OCI-LY3 (cell line): ENCODE data around the gene SETBP1.

Experiments used
- EZH2phosphoT487 ChIP-seq: fragments of 200-600 bp; shearing (Covaris generic); IDR thresholded peaks from 2 replicates; pipeline ENCODE4 v1.6.1; 2018; ENCODE audit warnings: antibody characterized with exemption, mixed run types, low read depth
- TF ChIP-seq, protein P1 (sequence below): fragments of 200-600, 300-600 bp; sonication (generic); IDR thresholded peaks from 2 replicates; pipeline ENCODE4 v1.5.1; 2014; ENCODE audit warnings: antibody characterized with exemption, low read length, low read depth

DNA sequence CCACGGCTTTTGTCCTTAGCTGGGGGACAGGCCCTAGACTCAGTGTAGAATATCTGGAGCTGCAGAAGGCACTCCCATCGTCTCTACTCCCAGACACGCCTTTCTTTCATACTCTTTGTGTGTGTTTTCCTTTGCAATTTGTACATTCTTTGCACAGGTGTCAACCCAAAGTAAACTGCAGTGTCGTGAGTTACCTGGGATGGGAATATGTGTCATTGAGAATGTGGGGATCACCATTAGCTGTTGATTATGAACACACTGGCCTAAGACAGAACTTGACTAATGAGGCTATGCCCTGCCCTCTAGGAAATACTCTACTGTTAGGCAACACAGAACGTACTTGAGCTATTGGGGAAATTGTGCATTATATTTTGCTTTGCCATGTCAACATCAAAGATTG is 233.3 kb downstream of the SETBP1 start:
- TF ChIP-seq, protein P1, sequence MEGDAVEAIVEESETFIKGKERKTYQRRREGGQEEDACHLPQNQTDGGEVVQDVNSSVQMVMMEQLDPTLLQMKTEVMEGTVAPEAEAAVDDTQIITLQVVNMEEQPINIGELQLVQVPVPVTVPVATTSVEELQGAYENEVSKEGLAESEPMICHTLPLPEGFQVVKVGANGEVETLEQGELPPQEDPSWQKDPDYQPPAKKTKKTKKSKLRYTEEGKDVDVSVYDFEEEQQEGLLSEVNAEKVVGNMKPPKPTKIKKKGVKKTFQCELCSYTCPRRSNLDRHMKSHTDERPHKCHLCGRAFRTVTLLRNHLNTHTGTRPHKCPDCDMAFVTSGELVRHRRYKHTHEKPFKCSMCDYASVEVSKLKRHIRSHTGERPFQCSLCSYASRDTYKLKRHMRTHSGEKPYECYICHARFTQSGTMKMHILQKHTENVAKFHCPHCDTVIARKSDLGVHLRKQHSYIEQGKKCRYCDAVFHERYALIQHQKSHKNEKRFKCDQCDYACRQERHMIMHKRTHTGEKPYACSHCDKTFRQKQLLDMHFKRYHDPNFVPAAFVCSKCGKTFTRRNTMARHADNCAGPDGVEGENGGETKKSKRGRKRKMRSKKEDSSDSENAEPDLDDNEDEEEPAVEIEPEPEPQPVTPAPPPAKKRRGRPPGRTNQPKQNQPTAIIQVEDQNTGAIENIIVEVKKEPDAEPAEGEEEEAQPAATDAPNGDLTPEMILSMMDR = no peak
- TF ChIP-seq EZH2phosphoT487 = no peak
